ENCODE measurements around the gene SPINT1. TPM values are rescaled to one million over a fixed set of nuclear protein-coding genes. Genes with fewer than 3 reads are reported as not detected.
A peak's percentile ranks its signal among the peaks of the same experiment; 100 is the strongest.

The SPINT1 gene
- total RNA-seq, 1 donor from 2014 or later: 306 TPM

DNA sequence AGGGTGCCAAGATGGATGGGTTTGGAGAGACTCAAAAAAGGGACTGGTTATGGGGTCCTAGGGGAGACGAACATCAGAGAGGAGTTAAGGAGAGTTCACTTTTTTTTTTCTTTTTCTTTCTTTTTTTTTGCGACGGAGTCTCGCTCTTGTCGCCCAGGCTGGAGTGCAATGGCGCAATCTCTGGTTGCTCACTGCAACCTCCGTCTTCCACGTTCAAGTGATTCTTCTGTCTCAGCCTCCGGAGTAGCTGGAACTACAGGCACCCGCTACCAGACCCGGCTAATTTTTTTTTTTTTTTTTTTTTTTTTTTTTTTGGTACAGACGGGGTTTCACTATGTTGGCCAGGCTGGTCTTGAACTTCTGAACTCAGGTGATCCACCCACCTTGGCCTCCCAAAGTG is 1.2 kb downstream of the SPINT1 start:
- H3K36me3 ChIP-seq (ENCODE audit: control insufficient read depth, insufficient read depth, low read length): no peaks in the 10 kb centered on the region
- TF ChIP-seq, protein P1, sequence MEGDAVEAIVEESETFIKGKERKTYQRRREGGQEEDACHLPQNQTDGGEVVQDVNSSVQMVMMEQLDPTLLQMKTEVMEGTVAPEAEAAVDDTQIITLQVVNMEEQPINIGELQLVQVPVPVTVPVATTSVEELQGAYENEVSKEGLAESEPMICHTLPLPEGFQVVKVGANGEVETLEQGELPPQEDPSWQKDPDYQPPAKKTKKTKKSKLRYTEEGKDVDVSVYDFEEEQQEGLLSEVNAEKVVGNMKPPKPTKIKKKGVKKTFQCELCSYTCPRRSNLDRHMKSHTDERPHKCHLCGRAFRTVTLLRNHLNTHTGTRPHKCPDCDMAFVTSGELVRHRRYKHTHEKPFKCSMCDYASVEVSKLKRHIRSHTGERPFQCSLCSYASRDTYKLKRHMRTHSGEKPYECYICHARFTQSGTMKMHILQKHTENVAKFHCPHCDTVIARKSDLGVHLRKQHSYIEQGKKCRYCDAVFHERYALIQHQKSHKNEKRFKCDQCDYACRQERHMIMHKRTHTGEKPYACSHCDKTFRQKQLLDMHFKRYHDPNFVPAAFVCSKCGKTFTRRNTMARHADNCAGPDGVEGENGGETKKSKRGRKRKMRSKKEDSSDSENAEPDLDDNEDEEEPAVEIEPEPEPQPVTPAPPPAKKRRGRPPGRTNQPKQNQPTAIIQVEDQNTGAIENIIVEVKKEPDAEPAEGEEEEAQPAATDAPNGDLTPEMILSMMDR (IDR thresholded peaks at IDR 0.05; ENCODE audit: insufficient read depth, low read length, poor library complexity, severe bottlenecking): no peak
- H3K27me3 ChIP-seq (ENCODE audit: control insufficient read depth, insufficient read depth, low read length): no peaks in the 10 kb centered on the region
- peak overlapping the region; percentile 82 for H3K4me3 ChIP-seq (ENCODE audit: low read depth, low read length)
- DNase-seq (ENCODE audit: low read depth): no peak

DNA sequence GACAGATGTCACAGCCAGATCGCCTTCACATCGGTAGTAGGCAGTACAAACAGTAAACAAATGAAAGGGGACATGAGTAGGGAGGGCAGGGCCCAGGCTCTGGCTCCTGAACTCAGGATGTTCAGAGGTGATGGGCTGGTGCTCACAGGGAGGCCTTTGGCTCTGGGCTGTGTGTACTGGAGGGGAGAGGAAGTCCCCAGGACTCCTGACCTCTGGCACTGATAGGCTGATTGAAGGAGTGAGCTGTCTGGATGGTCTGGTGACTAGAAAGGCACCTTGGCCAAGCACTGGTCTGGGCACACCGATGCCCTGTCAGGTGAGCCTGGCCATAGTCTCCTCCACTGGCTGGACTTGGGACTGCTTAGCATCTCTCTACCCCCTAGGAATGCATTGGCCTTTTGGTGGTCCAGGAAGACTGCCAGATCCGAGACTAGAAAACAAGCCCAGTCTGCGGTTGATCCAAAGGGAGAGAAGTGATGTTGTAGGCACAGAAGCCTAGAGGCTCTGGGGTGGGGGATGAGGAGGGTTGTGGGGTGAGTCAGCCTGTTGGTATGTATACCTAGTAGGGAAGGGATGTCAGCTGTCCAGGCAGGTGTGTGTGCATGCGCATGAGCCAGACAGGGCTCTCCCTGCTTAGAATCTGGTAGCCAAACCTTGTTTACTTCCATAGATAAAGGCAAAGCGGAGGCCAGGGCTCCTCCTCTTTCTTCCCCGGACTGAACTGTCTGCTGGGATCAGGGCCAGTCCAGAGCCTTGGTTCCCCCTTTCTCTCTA is 1.9 kb downstream of the SPINT1 start:
- peak overlapping the region; percentile 10 for H3K4me3 ChIP-seq (ENCODE audit: low read depth, low read length)
- DNase-seq (ENCODE audit: low read depth): peak; percentile 59
- TF ChIP-seq, protein P1 (IDR thresholded peaks at IDR 0.05; ENCODE audit: insufficient read depth, low read length, poor library complexity, severe bottlenecking): no peak
- no peaks in the 10 kb centered on the region for H3K36me3 ChIP-seq (ENCODE audit: control insufficient read depth, insufficient read depth, low read length)
- no peaks in the 10 kb centered on the region for H3K27me3 ChIP-seq (ENCODE audit: control insufficient read depth, insufficient read depth, low read length)

DNA sequence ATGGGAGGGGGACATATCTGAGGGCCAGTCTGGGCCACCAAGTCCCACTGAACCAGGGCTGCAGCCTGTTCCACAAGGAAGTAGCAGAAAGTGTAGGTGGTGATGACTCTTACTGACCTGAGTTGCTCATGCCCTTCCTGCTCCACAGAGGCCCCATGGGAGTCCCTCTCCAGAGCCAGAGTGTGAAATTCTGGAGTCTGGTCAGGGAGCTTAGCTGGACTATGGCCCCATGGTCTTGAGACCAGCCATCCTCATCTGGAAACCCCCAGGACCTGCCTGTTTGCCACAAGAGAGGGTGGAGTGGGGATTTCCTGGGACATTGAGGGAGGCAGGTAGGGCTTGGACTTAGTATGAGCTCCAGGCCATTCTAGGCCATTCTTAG is 3.0 kb downstream of the SPINT1 start:
- no peak overlapping the region for H3K4me3 ChIP-seq (ENCODE audit: low read depth, low read length)
- TF ChIP-seq, protein P1 (IDR thresholded peaks at IDR 0.05; ENCODE audit: insufficient read depth, low read length, poor library complexity, severe bottlenecking): no peak
- no peaks in the 10 kb centered on the region for H3K36me3 ChIP-seq (ENCODE audit: control insufficient read depth, insufficient read depth, low read length)

GRCh38 chr15:40847223-40847961 is 3.5 kb downstream of the SPINT1 start:
- Histone ChIP-seq H3K27me3 (ENCODE audit: control insufficient read depth, insufficient read depth, low read length) (no peaks in the 10 kb centered on the region), H3K4me3 (ENCODE audit: low read depth, low read length) (no peak overlapping the region), H3K36me3 (ENCODE audit: control insufficient read depth, insufficient read depth, low read length) (no peaks in the 10 kb centered on the region)
- peak; percentile 70 for DNase-seq (ENCODE audit: low read depth)
- TF ChIP-seq, protein P1 (IDR thresholded peaks at IDR 0.05; ENCODE audit: insufficient read depth, low read length, poor library complexity, severe bottlenecking): no peak

More for the DNA sequence above, 3.0 kb downstream of the SPINT1 start:
- no peak for DNase-seq (ENCODE audit: low read depth)
- H3K27me3 ChIP-seq (ENCODE audit: control insufficient read depth, insufficient read depth, low read length): no peaks in the 10 kb centered on the region

DNA sequence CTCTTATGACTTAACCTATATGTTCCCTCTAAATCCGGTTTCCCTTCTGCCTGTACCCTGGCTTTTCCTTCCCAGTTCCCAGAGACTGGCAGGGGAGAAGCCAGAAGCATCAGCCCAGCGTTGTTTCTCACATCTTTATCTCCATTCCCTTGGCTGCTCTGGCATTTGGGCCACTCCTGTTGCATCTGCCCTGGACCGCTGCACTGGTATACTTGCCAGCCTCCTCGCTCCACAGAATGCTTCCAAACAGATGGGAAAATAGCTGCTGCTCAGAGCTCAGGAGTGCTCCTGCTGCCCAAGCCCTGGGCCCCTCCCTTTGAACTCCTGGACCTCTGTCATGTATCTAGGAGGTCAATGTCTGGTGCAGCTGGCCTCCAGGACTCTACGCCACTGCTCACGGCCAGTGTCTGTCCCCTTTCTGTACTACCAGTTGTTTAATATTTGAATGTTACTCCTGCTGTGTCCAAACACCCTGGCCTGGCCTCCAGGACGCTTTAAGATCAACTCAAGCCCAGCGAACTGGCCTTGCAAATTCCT is 6.8 kb downstream of the SPINT1 start:
- TF ChIP-seq, protein P1 (IDR thresholded peaks at IDR 0.05; ENCODE audit: insufficient read depth, low read length, poor library complexity, severe bottlenecking): no peak
- H3K27me3 ChIP-seq (ENCODE audit: control insufficient read depth, insufficient read depth, low read length): no peaks in the 10 kb centered on the region
- H3K36me3 ChIP-seq (ENCODE audit: control insufficient read depth, insufficient read depth, low read length): no peaks in the 10 kb centered on the region
- H3K4me3 ChIP-seq (ENCODE audit: low read depth, low read length): no peak overlapping the region
- no peak for DNase-seq (ENCODE audit: low read depth)

All from kidney epithelial cell (primary cell).